Activated T-cell treated with anti-CD3 and anti-CD28 coated beads for 48 hours (primary cell): Measurements from ENCODE around the gene COP1.
"Not testable (repeated sequence)": the region's sequence is repeated elsewhere in the genome, so short reads cannot be mapped to it uniquely, and the experiment has no call there.

Experiments used
- DNase-seq: peaks from one replicate; pipeline ENCODE4 v3.0.0-alpha.2; 2020; ENCODE audit warnings: low read depth

COP1 gene

DNA sequence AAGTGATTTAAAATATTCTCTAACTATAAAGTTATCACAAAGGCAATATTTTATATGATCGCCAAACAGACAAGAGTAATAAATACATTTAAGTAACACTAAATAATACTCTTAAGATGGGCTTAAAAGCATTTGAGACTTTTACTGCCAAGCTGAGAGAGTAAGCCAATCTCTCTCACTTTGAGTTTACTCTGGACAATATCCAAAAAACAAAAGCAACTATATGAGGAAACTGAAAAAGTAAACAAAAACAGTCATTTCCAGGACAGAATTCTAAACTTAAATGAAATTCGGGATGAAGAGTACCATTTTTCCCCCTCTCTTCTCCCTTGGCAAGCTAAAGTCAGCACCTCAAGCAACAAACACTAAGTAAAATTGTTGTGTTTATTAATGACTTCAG is 173.2 kb downstream of the COP1 start:
- DNase-seq, result no peak

DNA sequence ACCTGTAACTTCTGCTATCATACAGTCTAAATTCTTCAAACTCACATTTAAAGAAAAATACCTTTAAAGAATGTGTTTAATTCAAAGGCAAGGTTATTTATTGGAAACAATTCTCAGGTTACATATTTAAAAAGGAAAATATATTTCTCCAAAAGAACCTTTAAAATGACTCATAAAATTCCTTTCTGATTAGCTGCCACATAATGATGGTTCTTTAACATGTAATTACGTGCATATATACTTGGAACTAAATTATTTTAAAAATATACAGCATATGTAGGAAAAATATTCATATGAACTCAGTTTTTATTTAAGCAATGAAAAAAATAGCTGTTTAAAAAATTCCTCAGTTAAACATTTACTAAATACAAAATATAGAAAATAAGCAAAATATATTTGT is 173.6 kb downstream of the COP1 start:
- no peak for DNase-seq

DNA sequence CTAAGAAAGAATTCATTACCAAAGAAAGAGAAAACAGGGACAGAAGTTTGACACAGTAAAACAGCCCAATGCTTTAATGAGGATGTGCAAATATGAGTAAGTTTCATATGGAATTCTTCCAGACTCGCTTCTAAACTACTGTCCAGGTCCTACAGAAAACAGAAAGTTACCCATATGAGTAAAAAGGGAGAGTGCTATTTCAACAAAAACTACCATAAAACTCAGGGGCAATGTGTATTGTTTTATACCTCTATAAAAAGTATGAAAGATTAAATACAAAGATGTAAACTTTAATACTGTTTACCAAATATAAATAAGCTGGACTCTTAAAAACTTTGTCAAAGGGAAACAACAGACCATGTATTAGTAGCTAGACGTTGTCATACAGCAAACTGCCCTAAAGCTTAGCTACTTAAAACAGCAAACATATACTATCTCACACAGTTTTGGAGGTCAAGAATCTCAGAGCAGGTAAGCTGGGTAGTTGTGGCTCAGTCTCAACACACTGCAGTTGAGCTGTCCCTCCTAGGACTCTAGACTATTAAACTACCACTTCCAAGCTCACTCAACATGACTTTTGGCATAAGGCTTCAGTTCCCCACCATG is 174.9 kb downstream of the COP1 start:
- DNase-seq, result no peak

DNA sequence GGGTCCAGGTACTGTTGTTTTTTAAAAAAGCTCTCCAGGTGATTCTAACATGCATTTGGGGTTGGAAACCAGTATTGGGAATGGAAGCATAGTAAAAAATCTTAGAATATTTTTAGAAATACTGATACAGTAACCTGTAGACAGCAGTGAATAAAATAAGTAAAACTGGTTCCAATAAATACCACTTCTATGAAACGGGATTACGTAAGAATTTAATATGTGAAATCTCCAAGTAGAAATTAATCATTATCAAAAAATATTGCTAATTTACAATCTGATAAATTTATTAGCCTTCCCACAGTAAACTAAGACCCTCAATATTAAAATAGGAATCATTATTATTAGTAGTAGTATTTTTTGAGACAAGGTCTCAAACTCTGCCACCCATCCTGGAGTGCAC is 177.5 kb downstream of the COP1 start:
- DNase-seq, result no peak

DNA sequence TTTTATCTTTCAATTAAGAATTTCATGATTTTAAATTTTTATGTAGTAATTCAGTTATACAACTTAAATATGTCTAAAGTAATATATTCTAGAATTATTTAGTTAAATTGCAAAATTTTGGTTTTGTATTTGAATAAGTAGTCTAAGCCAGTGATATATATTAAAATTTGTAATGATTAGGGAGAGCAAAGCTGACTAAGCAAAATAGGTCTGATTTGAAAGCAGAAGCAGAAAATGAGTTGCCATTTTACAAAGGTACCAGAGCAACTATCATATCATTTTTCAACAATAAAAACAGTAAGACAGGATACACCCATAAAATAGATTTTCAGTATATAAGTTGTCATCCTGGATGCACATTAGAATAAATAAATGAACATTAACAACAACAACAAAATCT is 177.9 kb downstream of the COP1 start:
- no peak for DNase-seq

DNA sequence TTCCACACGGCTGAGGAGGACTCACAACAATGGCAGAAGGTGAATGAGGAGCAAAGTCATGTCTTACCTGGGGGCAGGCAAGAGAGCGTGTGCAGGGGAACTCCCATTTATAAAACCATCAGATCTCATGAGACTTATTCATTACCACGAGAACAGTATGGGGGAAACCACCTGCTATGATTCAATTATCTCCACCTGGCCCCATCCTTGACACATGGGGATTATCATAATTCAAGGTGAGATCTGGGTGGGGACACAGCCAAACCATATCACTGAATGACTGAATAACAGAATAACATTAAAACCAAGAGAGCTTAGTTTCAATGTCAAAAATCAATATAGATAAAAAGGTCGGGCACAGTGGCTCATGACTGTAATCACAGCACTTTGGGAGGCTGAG is 179.2 kb downstream of the COP1 start:
- peak; percentile 12 for DNase-seq

DNA sequence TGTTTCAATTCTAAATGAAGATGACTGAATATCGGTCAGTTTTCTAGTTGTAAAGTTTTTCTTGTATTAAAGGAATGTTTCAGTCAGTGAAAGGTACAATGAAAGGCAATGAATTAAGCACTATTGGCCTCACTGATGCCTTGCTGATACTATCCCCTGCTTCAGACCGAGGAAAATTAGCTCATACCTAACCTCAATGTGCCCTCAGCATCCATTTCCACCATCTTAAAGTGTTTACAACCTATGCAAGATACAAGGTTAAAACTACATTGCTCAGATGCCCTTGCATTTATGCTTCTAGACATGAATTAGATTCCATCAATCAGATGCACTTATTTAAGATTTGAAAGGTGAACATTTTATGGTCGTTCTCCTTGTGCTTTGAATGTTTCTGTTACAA is 184.5 kb downstream of the COP1 start:
- no peak for DNase-seq

DNA sequence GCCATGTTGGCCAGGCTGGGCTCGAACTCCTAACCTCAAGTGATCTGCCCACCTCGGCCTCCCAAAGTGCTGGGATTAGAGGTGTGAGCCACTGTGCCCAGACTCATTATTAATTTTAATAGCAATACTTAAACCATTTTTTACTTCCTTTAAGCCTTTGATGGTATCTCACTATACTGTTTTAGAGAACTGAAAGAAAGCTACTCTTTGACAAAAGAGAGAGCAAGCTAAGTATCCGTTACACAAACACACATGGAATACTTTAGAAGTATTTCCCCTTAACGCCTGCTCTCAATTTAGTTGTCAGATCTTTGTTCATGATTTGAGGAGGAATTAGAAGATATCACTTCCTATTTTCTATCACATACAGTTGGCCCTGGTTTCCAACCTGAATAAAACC is 189.4 kb downstream of the COP1 start:
- DNase-seq, result no peak

DNA sequence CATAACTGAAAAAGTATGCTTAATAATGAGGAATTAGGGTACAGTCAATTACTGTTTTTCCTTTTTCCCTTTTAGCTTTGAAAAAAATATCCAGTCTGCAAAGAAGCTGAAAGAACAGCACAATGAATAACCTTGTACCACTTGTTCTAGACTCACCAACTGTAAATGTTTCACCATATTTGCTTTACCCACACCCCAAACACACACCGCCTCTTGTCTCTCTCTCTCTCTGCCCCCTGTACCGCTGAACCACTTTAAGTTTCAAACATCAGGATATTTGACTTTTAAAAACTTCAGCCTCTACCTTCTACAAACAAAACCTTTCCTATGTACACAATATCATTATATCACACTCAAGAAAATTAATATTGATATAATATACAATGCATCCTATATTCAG is 197.1 kb downstream of the COP1 start:
- DNase-seq, result no peak

DNA sequence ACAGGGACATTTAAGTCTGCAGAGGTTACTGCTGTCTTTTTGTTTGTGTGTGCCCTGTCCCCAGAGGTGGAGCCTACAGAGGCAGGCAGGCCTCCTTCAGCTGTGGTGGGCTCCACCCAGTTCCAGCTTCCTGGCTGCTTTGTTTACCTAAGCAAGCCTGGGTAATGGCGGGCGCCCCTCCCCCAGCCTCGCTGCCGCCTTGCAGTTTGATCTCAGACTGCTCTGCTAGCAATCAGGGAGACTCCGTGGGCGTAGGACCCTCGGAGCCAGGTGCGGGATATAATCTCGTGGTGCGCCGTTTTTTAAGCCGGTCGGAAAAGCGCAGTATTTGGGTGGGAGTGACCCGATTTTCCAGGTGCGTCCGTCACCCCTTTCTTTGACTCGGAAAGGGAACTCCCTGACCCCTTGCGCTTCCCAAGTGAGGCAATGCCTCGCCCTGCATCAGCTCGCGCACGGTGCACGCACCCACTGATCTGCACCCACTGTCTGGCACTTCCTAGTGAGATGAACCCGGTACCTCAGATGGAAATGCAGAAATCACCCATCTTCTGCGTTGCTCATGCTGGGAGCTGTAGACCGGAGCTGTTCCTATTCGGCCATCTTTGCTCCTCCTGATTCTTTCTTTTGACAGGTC is 199.2 kb downstream of the COP1 start:
- not testable (repeated sequence) for DNase-seq

DNA sequence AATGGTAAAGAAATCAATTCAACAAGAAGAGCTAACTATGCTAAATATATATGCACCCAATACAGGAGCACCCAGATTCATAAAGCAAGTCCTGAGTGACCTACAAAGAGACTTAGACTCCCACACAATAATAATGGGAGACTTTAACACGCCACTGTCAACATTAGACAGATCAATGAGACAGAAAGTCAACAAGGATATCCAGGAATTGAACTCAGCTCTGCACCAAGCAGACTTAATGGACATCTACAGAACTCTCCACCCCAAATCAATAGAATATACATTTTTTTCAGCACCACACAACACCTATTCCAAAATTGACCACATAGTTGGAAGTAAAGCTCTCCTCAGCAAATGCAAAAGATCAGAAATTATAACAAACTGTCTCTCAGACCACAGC is 212.4 kb downstream of the COP1 start:
- DNase-seq, result not testable (repeated sequence)

DNA sequence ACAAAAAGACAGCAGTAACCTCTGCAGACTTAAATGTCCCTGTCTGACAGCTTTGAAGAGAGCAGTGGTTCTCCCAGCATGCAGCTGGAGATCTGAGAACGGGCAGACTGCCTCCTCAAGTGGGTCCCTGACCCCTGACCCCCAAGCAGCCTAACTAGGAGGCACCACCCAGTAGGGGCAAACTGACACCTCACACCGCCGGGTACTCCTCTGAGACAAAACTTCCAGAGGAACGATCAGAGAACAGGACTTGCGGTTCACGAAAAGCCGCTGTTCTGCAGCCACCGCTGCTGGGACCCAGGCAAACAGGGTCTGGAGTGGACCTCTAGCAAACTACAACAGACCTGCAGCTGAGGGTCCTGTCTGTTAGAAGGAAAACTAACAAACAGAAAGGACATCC is 214.3 kb downstream of the COP1 start:
- DNase-seq, result not testable (repeated sequence)

DNA sequence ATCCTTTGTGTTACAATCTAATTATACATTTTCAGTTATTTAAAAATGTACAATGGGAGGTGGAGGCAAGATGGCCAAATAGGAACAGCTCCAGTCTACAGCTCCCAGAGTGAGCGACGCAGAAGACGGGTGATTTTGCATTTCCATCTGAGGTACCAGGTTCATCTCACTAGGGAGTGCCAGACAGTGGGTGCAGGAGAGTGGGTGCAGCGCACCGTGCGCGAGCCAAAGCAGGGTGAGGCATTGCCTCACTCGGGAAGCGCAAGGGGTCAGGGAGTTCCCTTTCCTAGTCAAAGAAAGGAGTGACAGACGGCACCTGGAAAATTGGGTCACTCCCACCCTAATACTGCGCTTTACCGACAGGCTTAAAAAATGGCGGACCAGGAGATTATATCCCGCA is 214.9 kb downstream of the COP1 start:
- not testable (repeated sequence) for DNase-seq

DNA sequence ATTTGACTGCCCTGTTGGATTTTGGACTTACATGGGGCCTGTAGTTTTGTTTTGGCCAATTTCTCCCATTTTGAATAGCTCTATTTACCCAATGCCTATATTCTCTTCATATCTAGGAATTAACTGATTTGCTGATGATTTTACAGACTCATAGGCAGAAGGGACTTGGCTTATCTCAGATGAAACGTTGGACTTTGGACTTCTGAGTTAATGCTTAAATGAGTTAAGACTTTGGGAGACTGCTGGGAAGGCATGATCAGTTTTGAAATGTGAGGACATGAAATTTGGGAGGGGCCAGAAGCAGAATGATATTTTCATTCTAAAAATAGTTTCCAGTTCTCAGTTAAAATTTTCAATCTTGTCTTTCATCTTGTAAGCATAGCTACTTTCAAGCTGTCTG is 222.3 kb downstream of the COP1 start:
- no peak for DNase-seq

DNA sequence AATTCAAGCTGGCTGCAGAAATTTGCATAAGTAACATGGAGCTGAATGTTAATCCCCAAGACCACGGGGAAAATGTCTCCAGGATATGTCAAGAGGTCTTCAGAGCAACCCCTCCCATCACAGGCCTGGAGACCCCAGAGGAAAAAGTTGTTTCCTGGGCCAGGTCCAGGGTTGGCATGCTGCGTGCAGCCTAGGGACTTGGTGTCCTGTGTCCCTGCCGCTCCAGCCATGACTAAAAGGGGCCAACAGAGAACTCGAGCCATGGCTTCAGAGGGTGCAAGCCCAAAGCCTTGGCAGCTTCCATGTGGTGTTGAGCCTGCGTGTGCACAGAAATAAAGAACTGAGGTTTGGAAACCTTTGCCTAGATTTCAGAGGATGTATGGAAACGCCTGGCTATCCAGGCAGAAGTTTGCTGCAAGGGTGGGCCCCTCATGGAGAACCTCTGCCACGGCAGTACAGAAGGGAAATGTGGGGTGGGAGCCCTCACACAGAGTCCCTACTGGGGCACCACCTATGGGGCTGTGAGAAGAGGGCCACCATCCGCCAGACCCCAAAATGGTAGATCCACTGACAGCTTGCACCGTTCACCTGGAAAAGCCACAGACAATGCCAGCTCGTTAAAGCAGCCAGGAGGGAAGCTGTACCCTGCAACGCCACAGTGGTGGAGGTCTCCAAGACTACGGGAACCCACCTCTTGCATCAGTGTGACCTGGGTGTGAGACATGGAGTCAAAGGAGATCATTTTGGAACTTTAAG is 222.9 kb downstream of the COP1 start:
- DNase-seq, result no peak

DNA sequence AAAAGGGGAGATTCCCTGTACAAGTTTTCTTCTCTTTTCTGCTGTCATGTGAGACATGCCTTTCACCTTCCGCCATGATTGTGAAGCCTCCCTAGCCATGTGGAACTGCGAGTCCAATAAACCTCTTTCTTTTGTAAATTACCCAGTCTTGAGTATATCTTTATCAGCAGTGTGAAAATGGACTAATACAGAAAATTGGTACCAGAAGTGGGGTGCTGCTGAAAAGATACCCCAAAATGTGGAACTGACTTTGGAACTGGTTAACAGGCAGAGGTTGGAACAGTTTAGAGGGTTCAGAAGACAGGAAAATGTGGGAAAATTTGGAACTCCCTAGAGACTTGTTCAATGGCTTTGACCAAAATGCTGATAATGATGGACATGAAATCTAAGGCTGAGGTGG is 223.7 kb downstream of the COP1 start:
- DNase-seq, result not testable (repeated sequence)

DNA sequence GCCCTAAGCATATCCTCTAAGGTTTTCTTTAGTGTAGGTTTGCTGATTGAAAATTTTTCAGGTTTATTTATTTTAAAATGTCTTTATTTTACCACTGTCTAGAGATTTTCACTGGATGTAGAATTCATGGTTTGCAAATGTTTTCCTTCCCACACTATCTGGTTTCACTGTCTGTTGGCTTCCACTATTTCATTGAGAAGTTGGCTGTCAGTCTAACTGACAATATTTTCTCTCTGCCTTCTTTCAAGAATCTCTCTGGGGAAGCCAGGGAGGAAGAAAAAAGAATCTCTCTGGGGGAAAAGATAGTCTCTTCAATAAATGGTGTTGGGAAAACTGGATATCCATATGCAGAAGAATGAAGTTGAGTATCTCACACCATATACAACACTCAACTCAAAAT is 226.0 kb downstream of the COP1 start:
- DNase-seq, result no peak

DNA sequence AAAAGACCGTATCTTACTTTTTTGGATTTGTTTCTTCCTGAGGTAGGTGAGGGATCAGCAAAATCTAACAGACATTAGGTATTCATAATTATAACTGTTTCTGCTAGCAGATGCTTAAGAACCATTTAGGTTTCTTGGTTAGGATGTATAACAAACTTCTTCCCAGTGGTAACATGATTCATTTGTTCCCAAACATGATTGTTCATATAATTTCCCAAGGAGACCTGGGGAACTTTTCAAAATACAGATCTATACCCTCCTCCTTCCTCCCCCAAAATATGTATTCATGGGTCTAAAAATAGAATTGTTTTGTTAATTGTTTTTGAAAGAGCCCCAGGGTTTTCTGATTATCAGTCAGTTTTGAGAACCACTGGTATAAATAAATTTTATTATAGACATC is 228.2 kb downstream of the COP1 start:
- DNase-seq, result no peak

DNA sequence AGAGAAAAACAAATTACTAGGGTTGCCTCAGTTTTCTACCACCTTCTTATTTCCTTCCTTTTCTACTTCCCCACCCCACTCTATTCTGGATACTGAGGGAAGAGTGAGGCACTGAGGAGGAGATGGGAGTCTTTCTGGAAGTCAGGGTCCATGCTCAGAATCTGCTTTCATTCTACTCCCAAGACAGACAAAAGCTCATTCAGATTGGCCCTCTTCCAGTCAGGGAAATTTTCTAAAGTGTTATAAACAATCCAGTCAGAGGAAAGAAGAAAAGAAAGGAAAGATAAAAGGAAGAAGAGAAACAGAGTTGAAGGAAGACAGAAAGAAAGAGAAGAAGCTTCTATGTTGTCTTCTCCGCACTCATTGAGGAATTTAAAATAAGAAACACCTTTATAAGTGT is 228.6 kb downstream of the COP1 start:
- no peak for DNase-seq

DNA sequence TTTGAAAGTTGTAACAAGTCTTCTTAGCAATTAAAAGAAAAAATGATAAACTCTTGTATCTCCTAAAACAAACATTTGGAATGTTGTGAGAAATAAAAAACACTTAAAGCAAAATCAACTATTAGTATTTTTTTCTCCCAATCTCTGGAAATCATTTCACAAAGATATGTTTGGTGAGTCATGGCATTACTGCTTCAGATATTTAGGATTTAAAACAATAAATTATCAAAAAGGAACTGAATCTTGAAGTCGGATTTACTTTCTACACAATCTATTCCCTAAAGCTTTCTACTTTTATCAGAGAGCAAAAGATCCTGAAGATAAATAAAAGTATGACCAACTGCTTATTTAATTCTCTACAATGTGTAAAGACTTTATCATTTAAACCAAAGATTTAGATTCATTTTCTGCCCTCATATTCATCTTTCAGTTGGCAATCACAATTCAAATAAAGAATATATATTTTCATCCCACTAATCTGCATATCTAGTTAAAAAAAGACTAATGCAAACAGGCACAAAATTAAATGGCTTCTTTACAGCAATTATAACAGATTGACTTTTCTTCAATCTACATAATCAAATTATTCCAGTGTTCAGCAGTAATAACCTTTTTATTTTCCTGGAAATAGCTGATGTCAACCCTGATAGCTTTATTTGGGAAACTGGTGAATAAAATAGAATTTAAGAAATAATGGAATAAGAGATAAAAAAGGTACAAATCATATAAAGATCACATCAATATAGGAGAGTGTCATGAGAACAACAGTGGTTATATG is 230.0 kb downstream of the COP1 start:
- no peak for DNase-seq

DNA sequence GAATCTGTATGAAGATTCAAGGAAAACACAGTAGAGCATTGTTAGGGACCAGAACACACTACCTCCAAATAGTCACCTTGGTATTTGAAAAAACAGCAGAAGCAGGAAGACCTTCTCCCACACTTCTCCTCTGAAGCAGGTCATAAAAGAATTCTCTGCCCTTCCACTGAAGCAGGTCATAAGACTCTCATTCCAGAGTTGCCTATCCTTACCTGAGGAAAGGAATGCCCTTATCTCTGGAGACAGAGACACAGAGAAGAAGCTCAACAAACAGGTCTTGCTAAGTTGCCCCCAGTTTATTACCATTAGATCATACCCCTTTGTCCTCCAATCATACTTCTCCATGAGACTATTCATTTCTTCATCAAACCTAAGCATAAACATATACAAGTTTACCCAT is 237.9 kb downstream of the COP1 start:
- no peak for DNase-seq

DNA sequence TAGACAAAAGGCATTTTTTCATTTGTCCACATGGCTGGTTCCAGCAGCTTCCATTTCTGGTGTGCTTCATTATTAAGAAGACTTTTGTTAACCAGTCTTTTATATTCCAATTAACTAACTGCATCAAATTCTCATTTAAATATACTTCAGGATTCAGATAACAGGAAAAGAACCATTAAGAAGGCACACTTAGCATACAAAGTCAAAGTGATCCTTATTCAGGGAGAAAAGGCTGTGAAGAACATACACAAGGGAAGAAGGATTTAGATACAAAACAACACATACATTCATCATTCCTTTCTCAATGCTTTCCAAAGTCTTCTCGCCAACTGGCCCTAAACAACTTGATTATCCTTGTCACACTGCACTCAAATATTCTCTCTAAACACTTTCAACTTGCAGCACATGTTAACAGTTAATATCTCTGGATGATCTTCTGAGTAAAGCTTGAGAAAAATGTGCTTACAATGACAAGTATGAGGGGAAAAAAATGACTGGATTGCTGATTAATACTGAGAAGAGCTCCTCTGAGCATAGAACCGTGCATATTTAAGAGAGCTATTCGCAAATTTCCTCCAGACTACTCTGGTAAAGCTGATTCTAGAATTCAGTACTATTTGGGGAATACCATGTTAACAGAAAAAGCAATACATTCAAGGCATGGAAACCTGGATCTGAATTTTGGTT is 238.5 kb downstream of the COP1 start:
- no peak for DNase-seq
